OCI-LY1 (cell line): ENCODE results near the gene MAP2K1.

Source experiments
- CTCF ChIP-seq: fragments of 200-600 bp; sonication (generic), shearing (Covaris generic); IDR thresholded peaks from 2 replicates; pipeline ENCODE4 v1.5.1; 2017; ENCODE audit warnings: mild to moderate bottlenecking, antibody characterized with exemption, low read length, moderate library complexity, mixed read lengths
- EZH2 ChIP-seq: fragments of 200-600 bp; sonication (generic), shearing (Covaris generic); IDR thresholded peaks from 2 replicates; pipeline ENCODE4 v1.8.0; 2017; ENCODE audit warnings: borderline replicate concordance, mixed run types, mild to moderate bottlenecking, antibody characterized with exemption, low read length, moderate library complexity, mixed read lengths

- TF ChIP-seq EZH2 (no peak), CTCF (no peak)
Measured at GRCh38 chr15:66505430-66505811, 118.7 kb downstream of the MAP2K1 start.
